GM12878 (cell line): Measurements from ENCODE around the gene VN1R4. TPM values are rescaled to one million over a fixed set of nuclear protein-coding genes. Genes with fewer than 3 reads are reported as not detected.

Experiments used
- ATAC-seq: fragments of 200-7000 bp; cut with Tn5 transposase; 3 replicates; pipeline ENCODE4 v1.9.1; 2020; ENCODE audit warnings: mild to moderate bottlenecking, moderate library complexity
- BruUV-seq: library from RNA; stranded (reverse); fragments of 400-500 nt; replicated peaks from 2 replicates; lab custom pipeline; 2021; lab: Mats Ljungman, UMichigan
- CTCF ChIA-PET: fragments of 300-600 bp; sonication (Branson Sonifier 250); formaldehyde crosslinking; extraction: SDS; loops from one replicate; lab custom pipeline; 2021; ENCODE audit warnings: inconsistent platforms; lab: Yijun Ruan, JAX
- POLR2A ChIA-PET: fragments of 350-600 bp; formaldehyde crosslinking; extraction: SDS; loops from one replicate; lab custom pipeline; 2021; ENCODE audit warnings: inconsistent platforms; lab: Charles Lee
- RAD21 ChIA-PET: fragments of 300-600 bp; sonication (Branson Sonifier 250); formaldehyde crosslinking; loops from one replicate; lab custom pipeline; 2023; ENCODE audit warnings: antibody characterized with exemption; ENCODE audit not compliant: unreplicated experiment; lab: Charles Lee
- SMC1A ChIA-PET: fragments of 300-600 bp; sonication (Branson Sonifier 250); formaldehyde crosslinking; loops from one replicate; lab custom pipeline; 2023; ENCODE audit not compliant: unreplicated experiment, uncharacterized antibody; lab: Charles Lee
- DNase-seq: peaks from one replicate; pipeline ENCODE4 v3.0.0-alpha.2; 2011; ENCODE audit warnings: low read depth, low spot score
- FAIRE-seq: peaks from 3 replicates; lab custom pipeline; 2011; peaks lifted over from hg19 to GRCh38; lab: Jason Lieb, UNC
- H2AFZ ChIP-seq: 2 replicates; pipeline ENCODE4 v1.6.0; 2011; ENCODE audit warnings: low read depth, low read length, control low read depth; ENCODE audit not compliant: control insufficient read depth
- H3K27ac ChIP-seq: 2 replicates; pipeline ENCODE4 v1.5.1; 2011; ENCODE audit warnings: control low read depth; ENCODE audit not compliant: control insufficient read depth, insufficient read depth
- H3K27me3 ChIP-seq, 2 experiments: replicated peaks in 1 of 2; 2 replicates each; pipeline versions ENCODE4 v1.6.0 to v1.6.1; 2011; ENCODE audit warnings: low read length in 1 of 2; ENCODE audit not compliant: control insufficient read depth in 2 of 2, insufficient read depth in 2 of 2
- H3K36me3 ChIP-seq, 2 experiments: 2 replicates each; pipeline ENCODE4 v1.5.1; 2011; ENCODE audit warnings: low read length in 1 of 2; ENCODE audit not compliant: control insufficient read depth in 2 of 2, insufficient read depth in 2 of 2
- H3K4me1 ChIP-seq: 2 replicates; pipeline ENCODE4 v1.6.1; 2011; ENCODE audit warnings: mild to moderate bottlenecking, low read length, moderate library complexity, mixed read lengths; ENCODE audit not compliant: control insufficient read depth, insufficient read depth
- H3K4me2 ChIP-seq: 2 replicates; pipeline ENCODE4 v1.6.0; 2011; ENCODE audit warnings: control low read depth; ENCODE audit not compliant: control insufficient read depth, insufficient read depth
- H3K4me3 ChIP-seq: fragments of 200-600 bp; sonication (generic); 2 replicates; pipeline ENCODE4 v1.5.1; 2016
- H3K79me2 ChIP-seq: 2 replicates; pipeline ENCODE4 v1.6.0; 2011; ENCODE audit warnings: low read length; ENCODE audit not compliant: control insufficient read depth, insufficient read depth
- H3K9ac ChIP-seq: 2 replicates; pipeline ENCODE4 v1.8.0; 2011; ENCODE audit warnings: low read length, control low read depth, mixed read lengths; ENCODE audit not compliant: control insufficient read depth, insufficient read depth
- H3K9me3 ChIP-seq: replicated peaks from 3 replicates; pipeline ENCODE4 v1.5.1; 2011; ENCODE audit warnings: mild to moderate bottlenecking, low read length; ENCODE audit not compliant: control insufficient read depth, insufficient read depth
- H4K20me1 ChIP-seq: 2 replicates; pipeline ENCODE4 v1.6.0; 2011; ENCODE audit not compliant: control insufficient read depth, insufficient read depth
- CBX3 ChIP-seq: fragments of 200-600 bp; sonication (generic); IDR thresholded peaks from 2 replicates; pipeline ENCODE4 v1.6.1; 2016; ENCODE audit warnings: low read depth, borderline replicate concordance
- CEBPB ChIP-seq, 2 experiments: fragments of 150-350 bp in 1 of 2; IDR thresholded peaks; 2 replicates each; pipeline ENCODE4 v1.6.1; 2012 to 2014; ENCODE audit warnings: low read depth in 2 of 2, low read length in 2 of 2, borderline replicate concordance in 1 of 2, inconsistent platforms in 1 of 2
- CHD4 ChIP-seq: fragments of 200-600 bp; sonication (generic); IDR thresholded peaks from 2 replicates; pipeline ENCODE4 v1.6.1; 2016; ENCODE audit warnings: mild to moderate bottlenecking
- EED ChIP-seq: sonication (generic); IDR thresholded peaks from 2 replicates; pipeline ENCODE4 v1.6.1; 2016; ENCODE audit warnings: antibody characterized with exemption, low read depth
- FOXK2 ChIP-seq: fragments of 450-650 bp; IDR thresholded peaks from 2 replicates; pipeline ENCODE4 v1.6.1; 2017; ENCODE audit warnings: mild to moderate bottlenecking, moderate library complexity
- HDAC6 ChIP-seq: fragments of 200-600 bp; sonication (generic); IDR thresholded peaks from one replicate; pipeline ENCODE4 v1.8.0; 2017; ENCODE audit warnings: antibody characterized with exemption; ENCODE audit not compliant: unreplicated experiment
- JUND ChIP-seq: IDR thresholded peaks from 2 replicates; pipeline ENCODE4 v1.6.1; 2012; ENCODE audit warnings: low read depth, mild to moderate bottlenecking, low read length, improper control_type of control experiment, moderate library complexity
- KLF5 ChIP-seq: fragments of 450-650 bp; IDR thresholded peaks from 2 replicates; pipeline ENCODE4 v1.6.1; 2014; ENCODE audit warnings: mild to moderate bottlenecking; ENCODE audit not compliant: partially characterized antibody
- NFYA ChIP-seq: IDR thresholded peaks from 2 replicates; pipeline ENCODE4 v1.6.1; 2011; ENCODE audit warnings: low read depth, mild to moderate bottlenecking, low read length, improper control_type of control experiment, borderline replicate concordance
- RFX5 ChIP-seq: IDR thresholded peaks from 2 replicates; pipeline ENCODE4 v1.6.1; 2011; ENCODE audit warnings: low read depth, low read length, improper control_type of control experiment
- SREBF1 ChIP-seq: IDR thresholded peaks from 2 replicates; pipeline ENCODE4 v1.6.1; 2012; ENCODE audit warnings: mild to moderate bottlenecking, low read length
- STAT3 ChIP-seq: IDR thresholded peaks from 2 replicates; pipeline ENCODE4 v1.6.1; 2011; ENCODE audit warnings: low read depth, low read length, improper control_type of control experiment
- SUPT20H ChIP-seq: IDR thresholded peaks from 2 replicates; pipeline ENCODE4 v1.6.1; 2011; ENCODE audit warnings: low read depth, mild to moderate bottlenecking, low read length, moderate library complexity, borderline replicate concordance; ENCODE audit not compliant: control insufficient read depth
- TCF12 ChIP-seq: IDR thresholded peaks from 2 replicates; pipeline ENCODE4 v1.6.1; 2011; ENCODE audit warnings: low read depth, mild to moderate bottlenecking, low read length
- WGBS: methylation state at CpG from one replicate; pipeline ENCODE4 v1.1.6; 2016; ENCODE audit warnings: low lambda C conversion rate; ENCODE audit not compliant: insufficient replicate concordance, insufficient coverage; ENCODE audit errors: missing lambda C conversion rate; 5-methylcytosine and 5-hydroxymethylcytosine counted together
- in situ Hi-C: fragments of 300-500 bp; cut with MboI; formaldehyde crosslinking; loops from 9 replicates; pipeline ENCODE4 v1.14.3; 2018; ENCODE audit warnings: mixed read lengths
- intact Hi-C: fragments of 100-400 bp; cut with micrococcal nuclease; formaldehyde crosslinking; loops from one replicate; pipeline ENCODE4 v1.14.2; 2022; ENCODE audit not compliant: unreplicated experiment
- polyA plus RNA-seq, 11 experiments: library from polyadenylated mRNA; depleted of rRNA in 4 of 11; unstranded in 6 of 11; stranded (reverse) in 5 of 11; fragments of >200 nt; fragmentation: Nextera tagmentation in 4 of 11; fragmentation: Illumina TruSeq in 1 of 11; extraction: Ambion mirVana in 4 of 11; extraction: Trizol in 1 of 11; gene quantifications; 1 replicate in 1 of 11; 2 replicates in 10 of 11; pipeline versions ENCODE4 v1.2.1 to v1.2.3, GENCODE V29; 2011 to 2016; ENCODE audit warnings: inconsistent platforms in 2 of 11, missing spikeins in 2 of 11, low read depth in 1 of 11
- total RNA-seq, 4 experiments: library from RNA; depleted of rRNA in 3 of 4; stranded (reverse); fragments of >200 nt in 3 of 4; fragmentation: Illumina TruSeq in 1 of 4; extraction: Trizol in 1 of 4; gene quantifications; 2 replicates each; pipeline versions ENCODE4 v1.2.1 to v1.2.3, GENCODE V29; 2013 to 2021
- TF ChIP-seq, protein P1 (sequence below): fragments of 450-650 bp; IDR thresholded peaks from 2 replicates; pipeline ENCODE4 v1.6.1; 2017; ENCODE audit warnings: mild to moderate bottlenecking
- TF ChIP-seq, protein P2 (sequence below): fragments of 450-650 bp; formaldehyde crosslinking; IDR thresholded peaks from 2 replicates; pipeline ENCODE4 v1.5.0; 2022; ENCODE audit warnings: mild to moderate bottlenecking, missing genetic modification characterization

Gene VN1R4
- total and polyA plus RNA-seq, 10 of the 15 experiments (the other 5 are each of a cell fraction or from before 2014, with no cell fraction given): not detected

DNA sequence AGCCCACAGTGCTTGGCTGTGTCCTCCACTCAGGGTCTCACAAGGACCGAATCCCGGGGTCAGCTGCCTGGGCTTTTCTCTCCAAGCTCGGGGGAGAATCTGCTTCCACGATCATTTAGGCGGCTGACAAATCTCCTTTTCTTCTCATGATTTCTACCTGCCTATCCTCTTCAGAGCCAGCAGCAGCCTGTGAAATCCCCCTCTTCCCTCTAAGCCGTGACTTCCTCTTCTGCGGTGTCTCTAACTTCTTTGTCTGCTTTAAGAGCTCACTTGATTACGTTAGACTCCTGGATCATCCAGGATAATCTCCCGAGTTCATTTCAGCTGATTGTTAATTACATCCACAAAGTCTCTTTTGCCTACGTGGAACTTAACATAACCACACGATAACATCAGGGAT lies 43.5 kb upstream of the VN1R4 start:
- Histone ChIP-seq H3K4me1 (no peaks in the 10 kb centered on the region), H3K4me3 (no peak overlapping the region), H4K20me1 (no peaks in the 10 kb centered on the region), H3K9me3 (no peaks in the 10 kb centered on the region; the same call in 1 of the 3 replicates), H3K36me3 (no peaks in the 10 kb centered on the region), H2AFZ (no peak overlapping the region), H3K4me2 (no peak overlapping the region), H3K79me2 (no peaks in the 10 kb centered on the region), H3K27me3 (no peaks in the 10 kb centered on the region), H3K27ac (no peak overlapping the region), H3K9ac (no peak overlapping the region)
- DNase-seq (no peak), ATAC-seq (no peak), FAIRE-seq (no peak)
- CTCF ChIA-PET: no interaction called here
- in situ Hi-C loops (no loop called here), intact Hi-C loops (no loop called here)
- SMC1A ChIA-PET: interaction anchor here (0.7 kb wide), 1 partner anchor 112 kb away, joined by 3 read pairs; no protein-coding TSS in a partner anchor
- TF ChIP-seq HDAC6 (no peak), FOXK2 (no peak), STAT3 (no peak), JUND (no peak), NFYA (no peak), KLF5 (no peak), RFX5 (no peak), CBX3 (no peak), CEBPB (IDR thresholded peaks at IDR 0.05; ENCODE audit: borderline replicate concordance in 1 of 2, low read depth in 2 of 2, low read length in 2 of 2) (no peak), EED (no peak), TCF12 (no peak), CHD4 (no peak), SREBF1 (no peak), SUPT20H (no peak)
- TF ChIP-seq, protein P1, sequence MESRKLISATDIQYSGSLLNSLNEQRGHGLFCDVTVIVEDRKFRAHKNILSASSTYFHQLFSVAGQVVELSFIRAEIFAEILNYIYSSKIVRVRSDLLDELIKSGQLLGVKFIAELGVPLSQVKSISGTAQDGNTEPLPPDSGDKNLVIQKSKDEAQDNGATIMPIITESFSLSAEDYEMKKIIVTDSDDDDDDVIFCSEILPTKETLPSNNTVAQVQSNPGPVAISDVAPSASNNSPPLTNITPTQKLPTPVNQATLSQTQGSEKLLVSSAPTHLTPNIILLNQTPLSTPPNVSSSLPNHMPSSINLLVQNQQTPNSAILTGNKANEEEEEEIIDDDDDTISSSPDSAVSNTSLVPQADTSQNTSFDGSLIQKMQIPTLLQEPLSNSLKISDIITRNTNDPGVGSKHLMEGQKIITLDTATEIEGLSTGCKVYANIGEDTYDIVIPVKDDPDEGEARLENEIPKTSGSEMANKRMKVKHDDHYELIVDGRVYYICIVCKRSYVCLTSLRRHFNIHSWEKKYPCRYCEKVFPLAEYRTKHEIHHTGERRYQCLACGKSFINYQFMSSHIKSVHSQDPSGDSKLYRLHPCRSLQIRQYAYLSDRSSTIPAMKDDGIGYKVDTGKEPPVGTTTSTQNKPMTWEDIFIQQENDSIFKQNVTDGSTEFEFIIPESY: no peak
- TF ChIP-seq, protein P2, sequence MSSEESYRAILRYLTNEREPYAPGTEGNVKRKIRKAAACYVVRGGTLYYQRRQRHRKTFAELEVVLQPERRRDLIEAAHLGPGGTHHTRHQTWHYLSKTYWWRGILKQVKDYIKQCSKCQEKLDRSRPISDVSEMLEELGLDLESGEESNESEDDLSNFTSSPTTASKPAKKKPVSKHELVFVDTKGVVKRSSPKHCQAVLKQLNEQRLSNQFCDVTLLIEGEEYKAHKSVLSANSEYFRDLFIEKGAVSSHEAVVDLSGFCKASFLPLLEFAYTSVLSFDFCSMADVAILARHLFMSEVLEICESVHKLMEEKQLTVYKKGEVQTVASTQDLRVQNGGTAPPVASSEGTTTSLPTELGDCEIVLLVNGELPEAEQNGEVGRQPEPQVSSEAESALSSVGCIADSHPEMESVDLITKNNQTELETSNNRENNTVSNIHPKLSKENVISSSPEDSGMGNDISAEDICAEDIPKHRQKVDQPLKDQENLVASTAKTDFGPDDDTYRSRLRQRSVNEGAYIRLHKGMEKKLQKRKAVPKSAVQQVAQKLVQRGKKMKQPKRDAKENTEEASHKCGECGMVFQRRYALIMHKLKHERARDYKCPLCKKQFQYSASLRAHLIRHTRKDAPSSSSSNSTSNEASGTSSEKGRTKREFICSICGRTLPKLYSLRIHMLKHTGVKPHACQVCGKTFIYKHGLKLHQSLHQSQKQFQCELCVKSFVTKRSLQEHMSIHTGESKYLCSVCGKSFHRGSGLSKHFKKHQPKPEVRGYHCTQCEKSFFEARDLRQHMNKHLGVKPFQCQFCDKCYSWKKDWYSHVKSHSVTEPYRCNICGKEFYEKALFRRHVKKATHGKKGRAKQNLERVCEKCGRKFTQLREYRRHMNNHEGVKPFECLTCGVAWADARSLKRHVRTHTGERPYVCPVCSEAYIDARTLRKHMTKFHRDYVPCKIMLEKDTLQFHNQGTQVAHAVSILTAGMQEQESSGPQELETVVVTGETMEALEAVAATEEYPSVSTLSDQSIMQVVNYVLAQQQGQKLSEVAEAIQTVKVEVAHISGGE: no peak
- RAD21 ChIA-PET: no interaction called here
- WGBS: 49% methylated on average over 11 of the region's 11 CpGs
- POLR2A ChIA-PET: no interaction called here
- no TSS peak for BruUV-seq
